K562 (cell line): ENCODE measurements around the gene ELF2. TPM values are rescaled to one million over a fixed set of nuclear protein-coding genes. Genes with fewer than 3 reads are reported as not detected.
A peak's percentile ranks its signal among the peaks of the same experiment; 100 is the strongest.

Experiments used
- CBX8 ChIP-seq: fragments of 200-600 bp; sonication (generic); IDR thresholded peaks from 2 replicates; pipeline ENCODE4 v1.6.1; 2012; ENCODE audit warnings: borderline replicate concordance, mixed run types, low read depth, mild to moderate bottlenecking, moderate library complexity, mixed read lengths, low read length, control low read depth, inconsistent platforms; ENCODE audit not compliant: poor library complexity, severe bottlenecking; ENCODE audit errors: extremely low read depth
- ERF ChIP-seq: fragments of 450-650 bp; formaldehyde crosslinking; IDR thresholded peaks from 2 replicates; pipeline ENCODE4 v1.4.0; 2020; ENCODE audit warnings: mild to moderate bottlenecking, mixed read lengths
- MTA3 ChIP-seq: fragments of 450-650 bp; formaldehyde crosslinking; IDR thresholded peaks from 2 replicates; pipeline ENCODE4 v1.6.1; 2017; ENCODE audit warnings: mild to moderate bottlenecking, borderline replicate concordance
- MYC ChIP-seq, 2 experiments: fragments of 250-450 bp in 1 of 2; sonication (Bioruptor Pico) in 1 of 2; IDR thresholded peaks; 2 replicates each; pipeline versions ENCODE4 v1.5.1 to v1.6.1; 2012 to 2021; ENCODE audit warnings: low read depth in 2 of 2, borderline replicate concordance in 1 of 2, improper control_type of control experiment in 1 of 2, low read length in 1 of 2, mild to moderate bottlenecking in 1 of 2, moderate library complexity in 1 of 2
- NCOA4 ChIP-seq: fragments of 450-650 bp; IDR thresholded peaks from 2 replicates; pipeline ENCODE4 v1.6.1; 2018; ENCODE audit warnings: mild to moderate bottlenecking; ENCODE audit not compliant: partially characterized antibody
- NELFE ChIP-seq: IDR thresholded peaks from 2 replicates; pipeline ENCODE4 v1.6.1; 2011; ENCODE audit warnings: mild to moderate bottlenecking; ENCODE audit not compliant: insufficient read depth, insufficient read length
- OTX1 ChIP-seq: fragments of 450-650 bp; formaldehyde crosslinking; IDR thresholded peaks from 2 replicates; pipeline ENCODE4 v1.4.0; 2022; ENCODE audit warnings: mild to moderate bottlenecking
- RBM25 ChIP-seq: fragments of 200-400 bp; formaldehyde crosslinking; IDR thresholded peaks from 2 replicates; pipeline ENCODE4 v1.6.1; 2018; ENCODE audit warnings: low read length, low read depth, moderate library complexity; ENCODE audit not compliant: severe bottlenecking
- RUNX1 ChIP-seq: sonication (generic); IDR thresholded peaks from 2 replicates; pipeline ENCODE4 v1.6.1; 2016; ENCODE audit warnings: antibody characterized with exemption, low read depth
- SRF ChIP-seq, 2 experiments: fragments of 250-450, 450-650 bp in 1 of 2; sonication (Bioruptor Pico) in 1 of 2; sonication (generic) in 1 of 2; formaldehyde crosslinking; IDR thresholded peaks; 2 replicates each; pipeline versions ENCODE4 v1.5.0 to v1.5.1; 2020 to 2022; ENCODE audit warnings: mild to moderate bottlenecking in 1 of 2, missing genetic modification reagents in 1 of 2
- XRCC3 ChIP-seq: fragments of 450-650 bp; IDR thresholded peaks from 2 replicates; pipeline ENCODE4 v1.6.1; 2017; ENCODE audit warnings: mild to moderate bottlenecking, moderate library complexity
- polyA plus RNA-seq, 8 experiments: library from polyadenylated mRNA; depleted of rRNA in 4 of 8; stranded (reverse) in 5 of 8; unstranded in 3 of 8; fragments of >200 nt; fragmentation: Nextera tagmentation in 2 of 8; fragmentation: Illumina TruSeq in 1 of 8; extraction: Ambion mirVana in 2 of 8; extraction: Trizol in 1 of 8; gene quantifications; 2 replicates each; pipeline versions ENCODE4 v1.2.1 to v1.2.3, GENCODE V29; 2011 to 2014; ENCODE audit warnings: inconsistent platforms in 1 of 8, missing spikeins in 1 of 8
- total RNA-seq, 7 experiments: library from RNA; depleted of rRNA in 6 of 7; stranded (reverse); fragments of >200 nt in 6 of 7; fragmentation: Illumina TruSeq in 2 of 7; extraction: Trizol in 2 of 7; gene quantifications; 2 replicates each; pipeline versions ENCODE4 v1.2.1 to v1.2.3, GENCODE V29; 2011 to 2021; ENCODE audit warnings: low replicate concordance in 1 of 7
- TF ChIP-seq, protein P1 (sequence below): fragments of 450-650 bp; IDR thresholded peaks from 2 replicates; pipeline ENCODE4 v1.6.1; 2017; ENCODE audit warnings: antibody characterized with exemption, mild to moderate bottlenecking
- TF ChIP-seq, protein P2 (sequence below): fragments of 250-450 bp; sonication (Bioruptor Pico); IDR thresholded peaks from 2 replicates; pipeline ENCODE4 v1.5.0; 2022; ENCODE audit warnings: mild to moderate bottlenecking

Gene ELF2
- total and polyA plus RNA-seq, 9 of the 15 experiments (the other 6 are each of a cell fraction or from before 2014, with no cell fraction given) = 9.4 to 58.7 (median 41.6) TPM

DNA sequence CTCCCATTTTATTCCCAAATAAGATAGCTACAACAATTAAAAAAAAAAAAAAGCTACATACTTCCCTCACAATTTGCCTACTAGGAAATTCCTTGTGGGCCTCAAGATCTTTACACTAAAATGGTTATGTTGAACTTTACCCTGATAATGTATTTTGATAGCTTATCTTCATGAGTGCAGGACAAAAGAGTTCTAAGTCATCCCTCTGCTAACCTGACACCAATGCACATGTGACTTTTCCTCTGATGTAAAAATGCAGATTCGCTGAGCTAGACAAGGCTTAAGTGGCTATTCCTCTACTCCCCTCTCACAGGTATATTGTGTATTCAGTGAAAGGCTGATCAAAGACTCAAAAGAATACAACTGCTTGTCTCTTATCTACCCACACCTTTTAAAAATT, 22.5 kb downstream of the ELF2 start (continued):
- no peak for TF ChIP-seq NCOA4
- TF ChIP-seq, protein P1, sequence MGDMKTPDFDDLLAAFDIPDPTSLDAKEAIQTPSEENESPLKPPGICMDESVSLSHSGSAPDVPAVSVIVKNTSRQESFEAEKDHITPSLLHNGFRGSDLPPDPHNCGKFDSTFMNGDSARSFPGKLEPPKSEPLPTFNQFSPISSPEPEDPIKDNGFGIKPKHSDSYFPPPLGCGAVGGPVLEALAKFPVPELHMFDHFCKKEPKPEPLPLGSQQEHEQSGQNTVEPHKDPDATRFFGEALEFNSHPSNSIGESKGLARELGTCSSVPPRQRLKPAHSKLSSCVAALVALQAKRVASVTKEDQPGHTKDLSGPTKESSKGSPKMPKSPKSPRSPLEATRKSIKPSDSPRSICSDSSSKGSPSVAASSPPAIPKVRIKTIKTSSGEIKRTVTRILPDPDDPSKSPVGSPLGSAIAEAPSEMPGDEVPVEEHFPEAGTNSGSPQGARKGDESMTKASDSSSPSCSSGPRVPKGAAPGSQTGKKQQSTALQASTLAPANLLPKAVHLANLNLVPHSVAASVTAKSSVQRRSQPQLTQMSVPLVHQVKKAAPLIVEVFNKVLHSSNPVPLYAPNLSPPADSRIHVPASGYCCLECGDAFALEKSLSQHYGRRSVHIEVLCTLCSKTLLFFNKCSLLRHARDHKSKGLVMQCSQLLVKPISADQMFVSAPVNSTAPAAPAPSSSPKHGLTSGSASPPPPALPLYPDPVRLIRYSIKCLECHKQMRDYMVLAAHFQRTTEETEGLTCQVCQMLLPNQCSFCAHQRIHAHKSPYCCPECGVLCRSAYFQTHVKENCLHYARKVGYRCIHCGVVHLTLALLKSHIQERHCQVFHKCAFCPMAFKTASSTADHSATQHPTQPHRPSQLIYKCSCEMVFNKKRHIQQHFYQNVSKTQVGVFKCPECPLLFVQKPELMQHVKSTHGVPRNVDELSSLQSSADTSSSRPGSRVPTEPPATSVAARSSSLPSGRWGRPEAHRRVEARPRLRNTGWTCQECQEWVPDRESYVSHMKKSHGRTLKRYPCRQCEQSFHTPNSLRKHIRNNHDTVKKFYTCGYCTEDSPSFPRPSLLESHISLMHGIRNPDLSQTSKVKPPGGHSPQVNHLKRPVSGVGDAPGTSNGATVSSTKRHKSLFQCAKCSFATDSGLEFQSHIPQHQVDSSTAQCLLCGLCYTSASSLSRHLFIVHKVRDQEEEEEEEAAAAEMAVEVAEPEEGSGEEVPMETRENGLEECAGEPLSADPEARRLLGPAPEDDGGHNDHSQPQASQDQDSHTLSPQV = no peak
- TF ChIP-seq, protein P2, sequence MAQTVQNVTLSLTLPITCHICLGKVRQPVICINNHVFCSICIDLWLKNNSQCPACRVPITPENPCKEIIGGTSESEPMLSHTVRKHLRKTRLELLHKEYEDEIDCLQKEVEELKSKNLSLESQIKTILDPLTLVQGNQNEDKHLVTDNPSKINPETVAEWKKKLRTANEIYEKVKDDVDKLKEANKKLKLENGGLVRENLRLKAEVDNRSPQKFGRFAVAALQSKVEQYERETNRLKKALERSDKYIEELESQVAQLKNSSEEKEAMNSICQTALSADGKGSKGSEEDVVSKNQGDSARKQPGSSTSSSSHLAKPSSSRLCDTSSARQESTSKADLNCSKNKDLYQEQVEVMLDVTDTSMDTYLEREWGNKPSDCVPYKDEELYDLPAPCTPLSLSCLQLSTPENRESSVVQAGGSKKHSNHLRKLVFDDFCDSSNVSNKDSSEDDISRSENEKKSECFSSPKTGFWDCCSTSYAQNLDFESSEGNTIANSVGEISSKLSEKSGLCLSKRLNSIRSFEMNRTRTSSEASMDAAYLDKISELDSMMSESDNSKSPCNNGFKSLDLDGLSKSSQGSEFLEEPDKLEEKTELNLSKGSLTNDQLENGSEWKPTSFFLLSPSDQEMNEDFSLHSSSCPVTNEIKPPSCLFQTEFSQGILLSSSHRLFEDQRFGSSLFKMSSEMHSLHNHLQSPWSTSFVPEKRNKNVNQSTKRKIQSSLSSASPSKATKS (CRISPR knock-in tag) = no peak
- no peak for TF ChIP-seq SRF (CRISPR knock-in tag; IDR thresholded peaks at IDR 0.05)
- no peak for TF ChIP-seq RUNX1
- no peak for TF ChIP-seq XRCC3
- TF ChIP-seq MYC (IDR thresholded peaks at IDR 0.05; ENCODE audit: low read depth, low read length) = peak; percentile 61
- no peak for TF ChIP-seq MYC (CRISPR knock-in tag; IDR thresholded peaks at IDR 0.05; ENCODE audit: borderline replicate concordance, low read depth)
- TF ChIP-seq NELFE = no peak
- no peak for TF ChIP-seq OTX1
- TF ChIP-seq RBM25 = no peak
- no peak for TF ChIP-seq ERF (CRISPR knock-in tag)
- TF ChIP-seq CBX8 = no peak
- no peak for TF ChIP-seq MTA3
